Effector memory CD8-positive, alpha-beta T cell (primary cell): Measurements from ENCODE around the gene GPR21.

ENCODE experiments used
- ATAC-seq: fragments of 150-1000 bp; cut with Tn5 transposase; replicated peaks from 2 replicates; pipeline ENCODE4 v1.10.0; 2021; ENCODE audit warnings: mild to moderate bottlenecking, moderate library complexity
- DNase-seq, 3 experiments: peaks; one replicate each; pipeline ENCODE4 v3.0.0; 2021
- H3K27ac Mint-ChIP-seq, 2 donors: one replicate each; pipeline ENCODE4 v1.8.0; 2022; ENCODE audit warnings: mild to moderate bottlenecking in 2 of 2, mixed read lengths in 2 of 2, moderate library complexity in 2 of 2
- H3K27me3 Mint-ChIP-seq, 2 donors: one replicate each; pipeline ENCODE4 v1.8.0; 2022; ENCODE audit warnings: mixed read lengths in 2 of 2
- H3K36me3 Mint-ChIP-seq: one replicate; pipeline ENCODE4 v1.8.0; 2022; ENCODE audit warnings: mild to moderate bottlenecking, moderate library complexity, mixed read lengths; ENCODE audit not compliant: insufficient read depth
- H3K4me1 Mint-ChIP-seq, 2 donors: one replicate each; pipeline ENCODE4 v1.8.0; 2022; ENCODE audit warnings: low read depth in 2 of 2, mixed read lengths in 2 of 2
- H3K4me3 Mint-ChIP-seq, 2 donors: one replicate each; pipeline ENCODE4 v1.8.0; 2022; ENCODE audit warnings: mild to moderate bottlenecking in 2 of 2, mixed read lengths in 2 of 2, moderate library complexity in 2 of 2
- H3K9me3 Mint-ChIP-seq, 2 donors: one replicate each; pipeline ENCODE4 v1.8.0; 2022; ENCODE audit warnings: mixed read lengths in 2 of 2

Gene GPR21

DNA sequence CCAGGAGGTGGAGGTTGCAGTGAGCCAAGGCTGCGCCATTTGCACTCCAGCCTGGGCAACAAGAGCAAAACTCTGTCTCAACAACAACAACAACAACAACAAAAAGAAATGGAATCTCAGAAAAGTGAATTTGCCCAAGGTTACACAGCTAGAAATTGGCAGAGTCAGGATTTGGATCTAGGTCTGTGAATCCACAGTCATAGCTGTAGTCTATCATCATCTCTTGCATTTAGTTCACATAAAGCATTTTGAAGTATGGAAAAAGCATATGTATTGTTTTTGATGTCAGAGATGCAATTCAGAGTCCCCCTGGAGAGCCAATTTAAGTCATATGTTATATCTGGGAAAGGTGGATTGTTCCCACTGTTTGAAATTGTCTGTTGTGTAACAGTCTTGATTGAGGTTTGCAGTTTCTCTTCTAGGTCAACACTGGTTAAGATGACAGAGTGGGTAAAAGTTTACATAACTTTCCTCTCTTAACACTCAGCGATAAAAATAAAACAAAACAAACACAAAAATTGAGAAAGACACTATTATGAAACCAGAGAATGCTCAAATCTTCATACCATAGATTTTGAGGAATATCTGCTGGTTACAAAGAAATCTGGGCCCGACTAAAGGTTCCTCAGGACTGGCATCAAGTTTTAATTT is 21.5 kb upstream of the GPR21 start:
- no peak for DNase-seq
- Mint-ChIP-seq H3K4me3 (no peak overlapping the region), H3K9me3 (no peaks in the 10 kb centered on the region), H3K27me3 (no peaks in the 10 kb centered on the region), H3K27ac (peak overlapping the region in 1 of 2 donors; percentile 49), H3K36me3 (peaks cover 43% of the 10 kb centered on the region), H3K4me1 (no peaks in the 10 kb centered on the region)
- no peak for ATAC-seq

DNA sequence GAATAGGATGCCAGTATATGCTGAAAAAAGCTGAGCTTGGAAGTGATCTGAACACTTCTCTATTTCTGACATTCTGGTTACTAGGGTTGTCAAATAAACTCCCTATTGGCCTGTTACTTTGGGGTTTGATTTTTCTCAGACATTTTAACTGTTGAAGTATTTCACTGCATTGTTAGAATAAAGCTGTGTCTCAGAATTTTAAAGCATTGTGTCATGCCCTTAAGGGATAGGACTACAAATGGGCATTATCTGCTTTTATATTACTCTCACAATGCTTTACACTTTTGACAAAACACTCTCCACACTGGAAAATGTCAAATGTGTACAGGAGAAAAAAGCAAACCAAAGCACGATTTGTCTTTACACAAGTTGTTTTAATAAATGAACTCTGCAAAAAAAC is 16.8 kb upstream of the GPR21 start:
- ATAC-seq (no peak), DNase-seq (no peak)
- no peak overlapping the region for H3K27ac Mint-ChIP-seq
- no peaks in the 10 kb centered on the region for H3K9me3 Mint-ChIP-seq
- H3K36me3 Mint-ChIP-seq: peaks cover 57% of the 10 kb centered on the region
- H3K4me1 Mint-ChIP-seq: no peaks in the 10 kb centered on the region
- H3K27me3 Mint-ChIP-seq: no peaks in the 10 kb centered on the region
- H3K4me3 Mint-ChIP-seq: no peak overlapping the region

DNA sequence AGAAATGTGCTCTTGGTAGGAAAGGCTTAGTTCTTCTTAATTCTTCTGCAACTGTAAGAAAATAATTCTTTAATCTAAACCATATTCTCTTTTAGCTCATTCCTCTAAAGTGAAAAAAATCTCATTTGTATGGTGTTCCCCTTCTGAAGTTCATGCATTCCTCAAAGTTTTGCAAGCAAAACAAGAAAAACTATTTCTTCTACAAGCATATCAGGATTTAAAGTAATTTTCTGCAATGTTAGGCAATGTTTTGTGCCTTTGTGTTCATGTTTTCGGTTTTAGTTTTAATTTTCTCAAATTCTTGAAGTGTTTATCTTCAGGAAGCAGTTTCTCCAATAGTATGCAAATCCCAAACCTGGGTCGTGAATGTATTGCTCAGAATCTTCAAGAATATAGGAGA is 12.7 kb upstream of the GPR21 start:
- Mint-ChIP-seq H3K4me1 (no peaks in the 10 kb centered on the region), H3K4me3 (no peak overlapping the region), H3K9me3 (no peaks in the 10 kb centered on the region), H3K27me3 (no peaks in the 10 kb centered on the region), H3K36me3 (peaks cover 46% of the 10 kb centered on the region), H3K27ac (no peak overlapping the region)
- ATAC-seq: no peak
- no peak for DNase-seq

DNA sequence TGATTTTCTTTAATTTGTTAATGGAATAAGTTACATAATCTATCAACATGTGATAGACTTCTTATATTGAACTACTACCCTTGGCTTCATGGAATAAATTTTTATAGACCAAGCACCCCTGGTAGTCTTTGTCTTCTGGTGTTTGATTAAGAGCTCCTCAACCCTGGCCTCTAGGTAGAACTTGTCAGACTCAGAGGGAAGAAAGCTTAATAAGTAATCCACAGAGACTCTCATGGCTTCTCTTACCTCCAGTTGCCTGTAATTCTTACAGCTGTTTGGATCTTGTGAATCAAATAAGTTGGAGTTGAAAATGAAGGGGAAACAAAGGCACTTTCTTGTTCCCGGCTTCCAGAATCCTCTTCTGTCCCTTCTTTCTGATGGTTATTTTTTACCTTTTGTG is 7.0 kb upstream of the GPR21 start:
- no peaks in the 10 kb centered on the region for H3K9me3 Mint-ChIP-seq
- H3K4me3 Mint-ChIP-seq: no peak overlapping the region
- peaks cover 22% of the 10 kb centered on the region for H3K36me3 Mint-ChIP-seq
- DNase-seq: no peak
- H3K27ac Mint-ChIP-seq: no peak overlapping the region
- H3K27me3 Mint-ChIP-seq: no peaks in the 10 kb centered on the region
- ATAC-seq: no peak
- H3K4me1 Mint-ChIP-seq: peaks cover 0 to 1% of the 10 kb centered on the region in 2 donors

DNA sequence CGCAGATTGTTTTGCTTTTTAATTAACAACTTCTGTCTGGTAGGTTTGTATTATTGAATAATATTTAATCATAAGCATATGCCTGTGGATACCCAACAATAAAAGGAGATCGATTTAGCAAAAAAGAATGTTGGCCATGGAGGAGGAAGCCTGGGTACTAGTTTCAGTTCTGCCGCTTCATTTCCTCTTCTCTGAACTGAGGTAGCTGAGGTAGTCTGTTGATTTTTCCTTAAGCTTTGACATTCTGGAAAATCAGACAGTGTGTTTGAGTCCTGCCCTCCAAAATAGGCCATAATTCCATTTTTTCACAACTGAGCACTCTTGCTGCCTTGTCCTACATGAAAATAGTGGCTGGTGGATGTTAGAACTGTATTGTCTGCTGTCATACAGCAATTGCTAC is 6.0 kb upstream of the GPR21 start:
- no peak overlapping the region for H3K4me3 Mint-ChIP-seq
- peaks cover 18% of the 10 kb centered on the region for H3K36me3 Mint-ChIP-seq
- no peak overlapping the region for H3K27ac Mint-ChIP-seq
- no peaks in the 10 kb centered on the region for H3K9me3 Mint-ChIP-seq
- DNase-seq (no peak), ATAC-seq (no peak)
- H3K4me1 Mint-ChIP-seq: peaks cover 0 to 3% of the 10 kb centered on the region in 2 donors
- H3K27me3 Mint-ChIP-seq: no peaks in the 10 kb centered on the region

DNA sequence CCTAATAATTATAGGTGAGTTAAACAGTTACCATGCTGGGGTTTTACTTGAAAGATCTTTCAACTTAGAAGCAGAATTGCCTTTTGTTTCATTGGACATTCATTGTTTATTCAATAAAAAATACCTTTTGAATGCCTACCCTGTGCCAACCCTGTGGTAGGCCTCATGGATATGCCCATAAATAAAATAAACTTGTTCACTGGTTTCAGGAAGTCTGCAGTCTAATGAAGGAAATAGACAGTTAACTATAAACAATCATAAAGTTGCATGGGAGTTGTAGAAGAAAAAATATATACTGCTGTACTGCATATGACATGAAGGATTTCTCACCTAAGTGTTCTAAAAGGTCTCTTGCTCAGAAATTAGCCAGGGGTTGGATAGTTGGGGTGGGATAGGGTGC is 5.3 kb upstream of the GPR21 start:
- no peak for DNase-seq
- peaks cover 0 to 3% of the 10 kb centered on the region in 2 donors for H3K4me1 Mint-ChIP-seq
- H3K9me3 Mint-ChIP-seq: no peaks in the 10 kb centered on the region
- H3K27ac Mint-ChIP-seq: no peak overlapping the region
- H3K27me3 Mint-ChIP-seq: no peaks in the 10 kb centered on the region
- no peak overlapping the region for H3K4me3 Mint-ChIP-seq
- peaks cover 16% of the 10 kb centered on the region for H3K36me3 Mint-ChIP-seq
- no peak for ATAC-seq

DNA sequence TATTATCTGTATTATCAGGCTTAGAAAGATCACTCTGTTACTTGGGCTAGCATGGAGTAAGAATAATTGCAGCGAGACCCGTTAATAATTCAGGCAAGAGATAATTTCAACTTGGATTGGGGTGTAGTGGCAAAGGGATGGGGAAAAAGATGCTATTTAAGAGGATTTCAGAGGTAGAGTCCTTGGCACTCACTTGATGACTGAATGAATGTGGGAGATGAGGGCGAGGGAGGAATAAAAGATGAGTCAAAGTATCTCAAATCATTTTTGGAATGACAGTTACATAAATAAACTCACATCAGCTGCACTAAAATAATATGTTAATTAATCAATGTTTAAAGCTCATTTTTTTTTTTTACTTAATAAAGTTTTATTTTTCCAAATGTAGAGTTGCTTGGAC is 4.5 kb upstream of the GPR21 start:
- Mint-ChIP-seq H3K4me1 (peaks cover 0 to 3% of the 10 kb centered on the region in 2 donors), H3K27me3 (no peaks in the 10 kb centered on the region), H3K36me3 (peaks cover 13% of the 10 kb centered on the region), H3K27ac (no peak overlapping the region), H3K9me3 (no peaks in the 10 kb centered on the region), H3K4me3 (no peak overlapping the region)
- no peak for ATAC-seq
- no peak for DNase-seq

DNA sequence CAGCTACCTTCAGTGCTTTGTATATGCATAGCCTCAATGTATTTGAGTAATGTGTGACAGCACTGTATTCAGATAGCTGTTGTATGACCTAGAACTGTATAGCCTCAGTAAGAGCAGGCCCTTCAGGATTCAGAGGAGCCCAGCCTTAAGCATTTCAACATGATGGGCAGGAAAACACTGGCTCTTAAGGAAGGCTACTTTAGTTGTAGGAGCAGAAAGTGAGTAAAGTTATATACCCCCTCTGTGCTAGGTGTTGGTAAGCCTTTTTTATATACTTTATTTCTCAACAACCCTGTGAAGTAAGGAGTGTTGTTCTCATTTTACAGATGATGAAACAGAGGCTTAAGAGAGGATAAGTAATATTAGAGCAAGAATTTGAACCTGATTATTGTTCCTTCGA is 1.5 kb upstream of the GPR21 start:
- Mint-ChIP-seq H3K4me1 (peaks cover 3 to 4% of the 10 kb centered on the region in 2 donors), H3K9me3 (no peaks in the 10 kb centered on the region), H3K27ac (no peak overlapping the region), H3K27me3 (no peaks in the 10 kb centered on the region), H3K4me3 (no peak overlapping the region), H3K36me3 (peaks cover 12% of the 10 kb centered on the region)
- DNase-seq: no peak
- no peak for ATAC-seq

DNA sequence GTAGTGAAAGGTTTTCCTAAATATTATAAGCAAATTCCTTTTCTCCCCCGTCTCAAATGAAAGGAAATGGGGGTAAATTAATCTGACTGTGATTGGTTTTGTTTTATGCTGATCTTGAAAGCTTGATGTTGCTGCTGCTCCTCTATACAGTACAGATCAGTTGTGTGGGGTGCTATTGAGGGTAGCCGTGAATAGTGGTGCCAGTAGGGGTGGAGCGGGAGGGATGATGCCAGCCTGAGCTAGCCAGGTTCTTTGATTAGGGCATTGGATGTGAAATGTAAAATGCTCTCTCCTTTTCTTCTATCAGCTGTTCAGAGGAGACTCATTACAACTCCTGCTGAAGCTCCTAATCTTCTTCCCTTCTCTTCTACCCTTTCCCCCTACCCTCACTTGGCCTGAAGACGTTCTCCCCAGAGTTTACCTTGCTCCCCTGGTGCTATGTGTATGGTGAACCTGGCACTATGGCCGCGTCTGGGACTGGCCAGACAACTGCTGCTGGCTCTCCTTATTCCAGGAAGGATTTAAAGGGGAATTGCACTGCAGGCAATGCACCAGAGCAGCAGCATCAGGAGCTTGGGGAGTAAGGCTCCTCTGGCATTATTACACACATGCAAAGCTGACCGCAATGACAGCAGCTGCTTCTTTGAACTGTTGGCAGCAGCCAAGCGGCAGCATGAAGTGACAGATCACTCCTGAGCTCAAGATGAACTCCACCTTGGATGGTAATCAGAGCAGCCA is 566 bp downstream of the GPR21 start:
- no peaks in the 10 kb centered on the region for H3K9me3 Mint-ChIP-seq
- peaks cover 12% of the 10 kb centered on the region for H3K36me3 Mint-ChIP-seq
- ATAC-seq (no peak), DNase-seq (no peak)
- H3K4me3 Mint-ChIP-seq: no peak overlapping the region
- no peak overlapping the region for H3K27ac Mint-ChIP-seq
- H3K27me3 Mint-ChIP-seq: no peaks in the 10 kb centered on the region
- H3K4me1 Mint-ChIP-seq: peaks cover 4 to 6% of the 10 kb centered on the region in 2 donors

DNA sequence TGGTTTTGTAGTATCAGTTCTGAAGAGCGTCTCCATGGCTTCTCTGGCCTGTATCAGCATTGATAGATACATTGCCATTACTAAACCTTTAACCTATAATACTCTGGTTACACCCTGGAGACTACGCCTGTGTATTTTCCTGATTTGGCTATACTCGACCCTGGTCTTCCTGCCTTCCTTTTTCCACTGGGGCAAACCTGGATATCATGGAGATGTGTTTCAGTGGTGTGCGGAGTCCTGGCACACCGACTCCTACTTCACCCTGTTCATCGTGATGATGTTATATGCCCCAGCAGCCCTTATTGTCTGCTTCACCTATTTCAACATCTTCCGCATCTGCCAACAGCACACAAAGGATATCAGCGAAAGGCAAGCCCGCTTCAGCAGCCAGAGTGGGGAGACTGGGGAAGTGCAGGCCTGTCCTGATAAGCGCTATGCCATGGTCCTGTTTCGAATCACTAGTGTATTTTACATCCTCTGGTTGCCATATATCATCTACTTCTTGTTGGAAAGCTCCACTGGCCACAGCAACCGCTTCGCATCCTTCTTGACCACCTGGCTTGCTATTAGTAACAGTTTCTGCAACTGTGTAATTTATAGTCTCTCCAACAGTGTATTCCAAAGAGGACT is 1.5 kb downstream of the GPR21 start:
- DNase-seq: no peak
- no peak overlapping the region for H3K27ac Mint-ChIP-seq

DNA sequence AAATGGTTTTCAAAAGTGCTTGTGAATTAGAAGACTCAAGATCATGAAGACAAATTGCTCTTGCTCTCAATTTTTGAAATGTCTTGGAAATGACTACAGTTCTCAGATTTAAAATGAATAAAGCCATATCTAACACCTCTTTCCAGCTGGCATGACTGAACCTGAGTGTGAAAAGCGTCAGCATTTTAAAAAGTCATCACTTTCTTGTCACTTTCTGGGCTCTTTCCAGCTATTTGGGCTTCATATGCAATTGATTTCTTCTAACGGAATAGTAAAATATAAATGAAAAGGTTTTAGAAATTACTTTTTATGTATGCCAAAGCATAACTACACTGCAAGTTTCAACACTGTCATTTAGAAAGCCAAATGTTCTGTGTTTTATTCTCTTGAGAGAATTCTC is 2.3 kb downstream of the GPR21 start:
- DNase-seq (no peak), ATAC-seq (no peak)
- Mint-ChIP-seq H3K4me1 (peaks cover 4 to 6% of the 10 kb centered on the region in 2 donors), H3K27me3 (no peaks in the 10 kb centered on the region), H3K4me3 (no peak overlapping the region), H3K27ac (no peak overlapping the region), H3K9me3 (no peaks in the 10 kb centered on the region), H3K36me3 (peaks cover 12% of the 10 kb centered on the region)

More for the DNA sequence above, 1.5 kb downstream of the GPR21 start:
- no peak for ATAC-seq
- H3K4me1 Mint-ChIP-seq: peaks cover 4 to 6% of the 10 kb centered on the region in 2 donors
- no peak overlapping the region for H3K4me3 Mint-ChIP-seq
- H3K27me3 Mint-ChIP-seq: no peaks in the 10 kb centered on the region
- no peaks in the 10 kb centered on the region for H3K9me3 Mint-ChIP-seq
- H3K36me3 Mint-ChIP-seq: peaks cover 12% of the 10 kb centered on the region

DNA sequence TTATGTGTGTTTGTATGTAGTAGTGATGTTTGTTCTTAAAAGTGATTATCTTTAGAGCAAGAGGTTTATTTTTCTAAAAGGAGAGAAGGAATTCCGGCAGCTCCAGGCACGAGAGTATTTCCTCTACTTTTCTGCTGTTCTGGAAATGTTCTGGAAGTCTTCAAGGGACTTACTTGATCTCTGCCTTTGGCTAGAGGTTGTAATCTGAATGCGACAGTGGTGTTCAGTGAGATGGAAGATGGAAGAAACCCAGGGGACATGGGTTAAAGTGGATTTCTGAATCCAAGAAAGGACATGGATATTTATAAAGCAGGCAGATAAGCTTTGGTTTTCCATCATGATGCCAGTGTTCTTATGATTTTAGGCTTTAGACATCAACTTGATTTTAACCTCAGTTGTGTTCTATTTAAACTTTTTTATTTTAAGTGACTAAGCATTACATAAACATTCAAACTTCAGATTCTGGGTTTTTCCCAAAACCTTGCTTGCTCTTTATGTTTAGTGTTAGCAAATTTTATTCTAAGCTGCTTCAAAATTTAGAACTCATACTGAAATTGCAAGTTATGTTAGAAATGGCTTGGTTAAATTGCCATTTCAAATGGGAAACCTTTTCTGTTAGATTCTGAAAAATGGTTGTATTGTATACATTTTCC is 3.6 kb downstream of the GPR21 start:
- H3K36me3 Mint-ChIP-seq: peaks cover 7% of the 10 kb centered on the region
- DNase-seq: no peak
- H3K27me3 Mint-ChIP-seq: no peaks in the 10 kb centered on the region
- ATAC-seq: no peak
- H3K27ac Mint-ChIP-seq: no peak overlapping the region
- peaks cover 3 to 4% of the 10 kb centered on the region in 2 donors for H3K4me1 Mint-ChIP-seq
- no peak overlapping the region for H3K4me3 Mint-ChIP-seq
- no peaks in the 10 kb centered on the region for H3K9me3 Mint-ChIP-seq

DNA sequence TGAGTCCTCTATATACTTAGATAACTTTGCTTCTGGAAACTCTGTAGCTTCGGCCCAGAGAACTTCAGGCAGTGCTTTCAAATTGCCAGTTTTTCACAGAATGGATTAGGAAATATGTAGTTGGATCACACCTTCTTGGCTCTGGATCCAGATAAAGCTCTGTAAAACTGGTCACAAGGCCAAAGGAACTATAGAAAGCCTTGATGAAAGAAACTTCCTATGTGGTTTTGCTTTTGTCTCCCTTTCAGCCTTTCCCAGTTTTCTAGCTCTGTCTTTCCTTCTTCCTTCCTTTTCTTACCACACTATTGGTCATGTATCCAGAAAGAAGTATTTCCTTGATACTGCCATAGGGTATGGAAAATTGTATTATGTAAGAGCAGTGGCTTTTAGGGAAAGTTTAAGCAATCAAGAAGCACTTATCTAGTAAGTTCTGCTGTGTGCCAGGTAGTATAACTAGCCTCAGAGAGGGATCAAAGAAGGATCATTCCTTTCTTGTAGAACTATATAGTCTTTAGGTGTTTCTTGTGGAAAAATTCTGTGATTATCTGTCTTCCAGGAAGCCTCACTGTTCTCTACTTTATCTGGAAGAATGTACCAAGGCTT is 6.3 kb downstream of the GPR21 start:
- Mint-ChIP-seq H3K27me3 (no peaks in the 10 kb centered on the region), H3K9me3 (no peaks in the 10 kb centered on the region), H3K4me1 (peaks cover 3 to 4% of the 10 kb centered on the region in 2 donors), H3K36me3 (peaks cover 10% of the 10 kb centered on the region), H3K4me3 (no peak overlapping the region), H3K27ac (peak overlapping the region in 1 of 2 donors; percentile 23)
- ATAC-seq: no peak
- no peak for DNase-seq
